Fibroblast of the aortic adventitia (primary cell): ENCODE results near the gene MAP7D2. TPM values are rescaled to one million over a fixed set of nuclear protein-coding genes. Genes with fewer than 3 reads are reported as not detected.
"Not testable (repeated sequence)": the region's sequence is repeated elsewhere in the genome, so short reads cannot be mapped to it uniquely, and the experiment has no call there.

ENCODE experiments used
- DNase-seq: peaks from one replicate; pipeline ENCODE4 v3.0.0-alpha.2; 2010; ENCODE audit warnings: low read depth
- H3K4me3 ChIP-seq: 2 replicates; pipeline ENCODE4 v1.5.1; 2011; ENCODE audit warnings: low read depth, mild to moderate bottlenecking, control low read depth, low read length, moderate library complexity
- total RNA-seq: library from RNA; depleted of rRNA; stranded (reverse); fragments of >200 nt; gene quantifications from 2 replicates; pipeline ENCODE4 v1.2.3, GENCODE V29; 2012; ENCODE audit warnings: low replicate concordance
- TF ChIP-seq, protein P1 (sequence below): IDR thresholded peaks from 2 replicates; pipeline ENCODE4 v1.5.1; 2011; ENCODE audit warnings: mild to moderate bottlenecking, low read length, control low read depth, inconsistent platforms; ENCODE audit not compliant: insufficient read depth

MAP7D2 gene
- 0.18 and 1.2 TPM in 2 replicates for total RNA-seq

- TF ChIP-seq, protein P1, sequence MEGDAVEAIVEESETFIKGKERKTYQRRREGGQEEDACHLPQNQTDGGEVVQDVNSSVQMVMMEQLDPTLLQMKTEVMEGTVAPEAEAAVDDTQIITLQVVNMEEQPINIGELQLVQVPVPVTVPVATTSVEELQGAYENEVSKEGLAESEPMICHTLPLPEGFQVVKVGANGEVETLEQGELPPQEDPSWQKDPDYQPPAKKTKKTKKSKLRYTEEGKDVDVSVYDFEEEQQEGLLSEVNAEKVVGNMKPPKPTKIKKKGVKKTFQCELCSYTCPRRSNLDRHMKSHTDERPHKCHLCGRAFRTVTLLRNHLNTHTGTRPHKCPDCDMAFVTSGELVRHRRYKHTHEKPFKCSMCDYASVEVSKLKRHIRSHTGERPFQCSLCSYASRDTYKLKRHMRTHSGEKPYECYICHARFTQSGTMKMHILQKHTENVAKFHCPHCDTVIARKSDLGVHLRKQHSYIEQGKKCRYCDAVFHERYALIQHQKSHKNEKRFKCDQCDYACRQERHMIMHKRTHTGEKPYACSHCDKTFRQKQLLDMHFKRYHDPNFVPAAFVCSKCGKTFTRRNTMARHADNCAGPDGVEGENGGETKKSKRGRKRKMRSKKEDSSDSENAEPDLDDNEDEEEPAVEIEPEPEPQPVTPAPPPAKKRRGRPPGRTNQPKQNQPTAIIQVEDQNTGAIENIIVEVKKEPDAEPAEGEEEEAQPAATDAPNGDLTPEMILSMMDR, result no peak
- no peak for DNase-seq
- H3K4me3 ChIP-seq, result peak within 1 kb of the TSS; percentile 33
Observed at GRCh38 chrX:20116577-20117240, at the start of gene MAP7D2. Gene MAP7D2, minus strand, starts transcription at chrX:20116907. Its CDS starts 28 bp downstream, at chrX:20116879.

GRCh38 chrX:20162516-20162915 is 45.8 kb upstream of the MAP7D2 start:
- H3K4me3 ChIP-seq, DNase-seq: not testable (repeated sequence)

DNA sequence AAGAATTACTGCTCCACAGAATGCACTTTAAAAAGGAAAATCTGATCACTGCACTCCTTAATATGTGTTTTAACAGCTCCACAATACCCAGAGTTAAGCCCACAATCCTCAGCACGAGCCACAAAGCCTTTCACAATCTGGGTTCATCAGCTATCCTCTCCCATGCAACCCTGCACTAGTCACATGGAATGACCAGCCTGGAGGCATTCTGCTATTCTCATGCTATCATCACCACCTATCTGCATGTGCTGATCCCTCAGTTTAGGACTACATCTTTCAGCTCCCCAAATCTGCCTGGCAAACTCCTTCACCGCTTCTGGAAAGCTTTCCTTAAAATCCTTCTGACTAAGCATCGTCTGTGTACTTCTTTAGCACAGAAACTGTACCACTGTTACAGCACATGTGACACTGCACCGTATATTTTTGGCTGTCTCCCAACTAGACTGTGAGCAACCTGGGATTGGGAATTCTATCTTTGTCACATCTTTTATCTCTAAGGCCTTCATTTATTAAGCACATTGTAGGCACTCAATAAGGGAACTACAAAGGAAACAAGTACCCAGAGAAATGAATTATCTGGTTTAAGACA is 43.2 kb upstream of the MAP7D2 start:
- H3K4me3 ChIP-seq, result no peak overlapping the region
- no peak for DNase-seq
- TF ChIP-seq, protein P1, result no peak

GRCh38 chrX:20151689-20152088 is 35.0 kb upstream of the MAP7D2 start:
- H3K4me3 ChIP-seq, result no peak overlapping the region
- TF ChIP-seq, protein P1, result no peak

GRCh38 chrX:20149326-20149725 is 32.6 kb upstream of the MAP7D2 start:
- H3K4me3 ChIP-seq, result no peak overlapping the region
- TF ChIP-seq, protein P1, result no peak
- no peak for DNase-seq

More at GRCh38 chrX:20151689-20152088, 35.0 kb upstream of the MAP7D2 start:
- DNase-seq, result no peak

GRCh38 chrX:20147561-20147960 is 30.9 kb upstream of the MAP7D2 start:
- H3K4me3 ChIP-seq, result no peak overlapping the region
- TF ChIP-seq, protein P1, result no peak
- no peak for DNase-seq

GRCh38 chrX:20144491-20144890 is 27.8 kb upstream of the MAP7D2 start:
- TF ChIP-seq, protein P1, result no peak
- H3K4me3 ChIP-seq, result no peak overlapping the region
- DNase-seq, result no peak
